Measurements from ENCODE around the gene LAMTOR4.

LAMTOR4 gene

DNA sequence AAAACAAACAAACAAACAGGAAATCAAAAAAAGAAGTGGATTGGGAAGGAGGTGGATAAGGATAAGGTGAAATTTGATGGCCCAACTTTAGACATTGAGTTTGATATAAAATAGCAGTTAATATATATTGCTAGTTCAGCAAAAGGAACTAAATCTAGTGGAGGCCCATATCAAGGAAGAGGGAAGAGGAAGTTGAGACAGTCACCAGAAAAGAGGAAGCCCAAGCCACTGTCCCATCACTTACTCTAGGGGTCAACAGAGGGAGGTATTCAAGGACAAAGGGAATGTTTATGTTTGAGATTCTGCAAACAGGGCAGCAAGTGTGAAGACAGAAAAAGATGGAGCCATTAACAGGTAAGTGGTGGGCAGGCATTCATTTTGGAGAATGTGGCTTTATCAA lies 3.7 kb downstream of the LAMTOR4 start:
- no peak for DNase-seq (ENCODE audit: extremely low spot score, insufficient read length, low read depth)
- FAIRE-seq = no peak

DNA sequence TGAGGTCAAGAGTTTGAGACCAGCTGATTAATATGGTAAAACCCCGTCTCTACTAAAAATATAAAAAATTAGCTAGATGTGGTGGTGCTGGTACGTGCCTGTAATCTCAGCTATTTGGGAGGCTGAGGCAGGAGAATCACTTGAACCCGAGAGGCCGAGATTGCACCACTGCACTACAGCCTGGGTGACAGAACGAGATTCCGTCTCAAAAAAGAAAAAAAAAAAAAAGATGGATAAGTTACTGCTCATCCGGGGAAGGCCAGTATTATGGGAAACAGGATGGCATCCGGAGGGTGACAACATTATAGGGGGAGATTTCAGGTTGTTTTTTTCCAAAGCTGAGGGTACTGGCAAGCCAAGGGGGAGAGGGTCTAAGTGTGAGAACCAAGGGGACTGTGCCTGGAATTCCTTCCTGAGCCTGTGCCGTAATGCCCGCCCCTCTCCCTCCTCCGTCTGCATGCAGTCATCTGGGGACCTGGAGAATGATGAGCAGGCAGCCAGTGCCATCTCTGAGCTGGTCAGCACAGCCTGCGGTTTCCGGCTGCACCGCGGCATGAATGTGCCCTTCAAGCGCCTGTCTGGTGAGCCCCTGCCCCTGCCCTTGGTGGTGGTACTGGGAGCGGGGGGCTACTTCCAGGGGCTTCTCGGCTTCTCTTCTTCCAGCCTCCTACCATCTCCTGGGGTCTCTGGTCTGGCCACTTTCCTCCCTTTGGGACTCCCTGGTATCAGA lies 4.4 kb downstream of the LAMTOR4 start:
- DNase-seq (ENCODE audit: extremely low spot score, insufficient read length, low read depth) (no peak), FAIRE-seq (no peak)

DNA sequence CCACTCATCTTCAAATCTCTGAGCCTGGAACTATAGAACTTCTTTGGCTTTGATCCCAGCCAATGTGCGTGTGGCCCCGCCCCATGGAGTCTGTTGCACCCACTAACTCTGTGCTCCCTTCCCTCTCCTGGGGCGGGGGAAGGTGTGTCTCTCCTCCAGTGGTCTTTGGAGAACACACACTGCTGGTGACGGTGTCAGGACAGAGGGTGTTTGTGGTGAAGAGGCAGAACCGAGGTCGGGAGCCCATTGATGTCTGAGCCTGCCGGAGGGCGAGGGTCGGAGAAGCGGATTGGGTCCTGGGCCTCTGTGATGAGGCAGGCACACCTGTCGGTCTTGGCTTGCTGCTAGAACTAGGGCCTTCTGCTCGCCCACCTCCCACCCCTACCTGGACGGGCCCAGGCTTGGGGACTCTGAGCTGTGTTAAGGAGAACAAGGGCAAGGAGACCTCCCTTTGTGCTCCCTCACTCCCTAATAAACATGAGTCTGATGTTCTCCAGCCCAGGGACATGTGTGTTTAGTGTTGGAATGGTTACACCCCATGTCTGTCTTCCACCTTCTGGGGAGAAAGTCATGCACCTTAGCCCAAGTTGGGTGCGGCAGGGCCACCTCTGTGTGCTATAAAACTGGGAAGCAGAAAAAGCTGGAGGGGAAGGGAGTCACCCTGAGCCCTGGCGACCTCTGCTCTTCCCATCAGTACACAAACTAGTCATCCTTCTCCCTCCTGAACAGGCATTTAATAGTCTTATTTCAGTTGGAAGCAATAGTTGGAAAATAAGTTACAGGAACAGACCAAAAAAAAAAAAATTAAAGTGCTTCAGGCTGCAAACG lies 5.2 kb downstream of the LAMTOR4 start:
- no peak for FAIRE-seq
- no peak for DNase-seq (ENCODE audit: extremely low spot score, insufficient read length, low read depth)

DNA sequence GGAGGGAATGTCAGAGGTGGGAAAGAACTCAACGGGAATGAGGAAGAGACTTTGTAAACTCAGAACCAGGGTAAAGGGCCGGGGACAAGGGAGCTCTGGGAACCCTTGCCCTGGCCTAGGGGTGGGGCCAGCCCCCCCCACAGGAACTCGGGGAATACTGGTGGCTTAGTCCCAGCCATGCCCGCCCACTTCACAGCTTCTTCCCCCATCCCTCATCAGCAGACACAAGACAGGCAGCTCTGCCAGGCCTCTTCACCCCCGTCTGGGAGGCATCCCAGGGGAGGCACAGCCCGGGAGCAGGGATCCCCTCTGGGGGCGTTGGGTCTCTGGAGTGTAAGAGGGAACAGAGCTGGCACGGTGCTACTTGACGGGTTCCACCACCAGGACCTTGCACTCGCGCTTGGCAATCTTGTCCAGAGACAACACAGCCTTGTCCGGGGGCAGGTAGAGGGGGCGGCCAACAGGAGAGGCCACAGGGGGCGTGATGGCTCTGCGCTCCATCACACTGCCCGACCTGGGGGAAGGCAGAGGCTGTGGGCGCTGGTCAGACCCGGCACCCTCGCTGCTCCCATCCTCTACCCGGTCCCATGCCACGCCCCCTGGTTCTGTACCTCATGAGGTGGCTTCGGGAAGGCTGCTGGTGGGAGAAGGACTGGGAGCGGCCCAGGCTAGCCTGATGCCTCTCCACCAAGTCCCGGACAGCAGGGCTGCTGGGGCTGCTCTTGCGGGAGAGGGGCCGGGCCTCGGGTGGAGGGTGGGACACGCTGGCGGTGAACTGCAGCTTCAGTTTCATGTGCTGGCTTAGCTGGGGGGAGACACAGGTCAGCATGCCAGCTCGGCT lies 6.2 kb downstream of the LAMTOR4 start:
- DNase-seq (ENCODE audit: extremely low spot score, insufficient read length, low read depth) = no peak
- no peak for FAIRE-seq

DNA sequence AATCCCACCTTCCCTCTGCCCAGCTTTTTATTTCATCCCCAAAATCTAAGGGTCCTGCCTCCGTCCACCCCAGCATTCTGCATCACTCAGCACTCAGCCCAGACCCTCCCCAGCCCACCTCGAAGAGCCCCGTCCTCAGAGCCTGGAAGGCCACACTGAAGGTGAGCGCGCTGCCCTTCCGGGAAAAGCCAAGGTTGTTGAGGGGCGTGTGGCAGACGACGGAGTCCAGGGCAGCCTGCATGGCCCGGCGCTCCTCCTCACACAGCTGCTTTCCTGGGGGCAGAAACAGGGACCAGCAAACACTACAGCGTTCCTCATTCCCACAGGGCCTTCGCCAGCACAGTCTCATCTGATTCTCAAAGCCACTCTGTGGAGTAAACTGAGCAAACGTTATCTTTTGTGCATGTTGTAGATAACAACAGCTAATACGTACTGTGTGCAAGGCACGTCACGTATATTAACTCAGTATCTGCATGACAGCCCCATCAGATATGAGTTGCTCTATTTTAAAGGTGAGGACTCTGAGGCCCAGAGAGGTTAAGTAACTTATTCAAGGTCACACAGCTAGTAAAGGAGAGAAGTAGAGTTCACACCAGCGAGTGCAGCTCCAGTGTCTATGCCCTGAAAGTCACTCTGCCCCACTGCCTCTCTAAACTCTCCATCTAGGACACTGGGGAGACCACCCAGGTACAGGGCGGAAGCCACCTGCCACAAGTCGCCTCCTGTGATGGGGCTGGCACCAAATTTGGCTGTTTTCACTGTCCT lies 7.0 kb downstream of the LAMTOR4 start:
- no peak for FAIRE-seq
- DNase-seq (ENCODE audit: extremely low spot score, insufficient read length, low read depth) = no peak

DNA sequence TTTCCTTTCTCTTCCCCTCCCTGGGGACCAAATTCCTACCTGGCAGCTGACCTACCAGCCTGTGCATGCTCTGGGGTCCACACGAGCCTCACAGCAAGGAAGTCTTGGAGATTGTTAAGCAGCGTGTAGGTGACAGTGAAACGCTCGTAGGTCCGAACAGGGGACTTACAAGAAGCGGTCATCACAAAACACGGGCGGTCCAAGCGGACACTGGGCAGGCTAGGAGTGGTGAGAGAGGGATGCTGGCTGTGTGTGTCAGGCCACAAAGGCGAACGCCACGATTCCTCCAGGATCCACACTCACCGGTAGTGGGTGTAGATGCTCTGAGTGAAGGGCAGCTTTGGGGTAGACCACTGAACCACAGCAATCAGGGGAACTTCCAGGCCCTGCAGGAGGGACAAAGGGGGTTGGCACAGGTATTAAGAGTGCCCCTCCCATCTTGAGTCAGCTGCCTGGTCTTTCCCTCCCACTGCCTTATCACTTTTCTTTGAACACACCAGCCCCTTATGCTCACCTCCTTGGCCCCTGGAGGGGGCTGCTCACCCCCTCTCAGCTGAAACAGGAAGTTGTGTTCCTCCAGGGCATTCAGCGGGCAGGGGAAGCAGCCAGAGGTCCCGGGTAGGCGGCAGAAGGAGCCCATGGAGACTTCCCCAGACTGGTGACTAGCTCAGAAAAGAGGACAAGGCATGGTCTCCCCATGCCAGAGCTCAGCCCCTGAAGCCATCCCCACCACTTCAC lies 7.8 kb downstream of the LAMTOR4 start:
- DNase-seq (ENCODE audit: extremely low spot score, insufficient read length, low read depth) (no peak), FAIRE-seq (no peak)

DNA sequence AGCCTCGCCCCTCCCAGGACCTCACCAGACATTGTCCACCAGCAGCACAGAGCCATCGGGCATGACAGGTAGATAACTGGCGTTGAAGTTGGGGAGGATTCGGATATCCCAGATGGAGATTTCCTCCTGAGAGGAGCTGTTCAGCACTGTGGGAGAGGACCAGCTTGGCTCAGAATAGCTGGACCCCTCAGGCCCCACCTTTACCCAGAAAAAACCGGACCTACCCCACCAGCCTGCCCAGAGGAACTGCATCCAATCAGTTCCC lies 8.3 kb downstream of the LAMTOR4 start:
- DNase-seq (ENCODE audit: extremely low spot score, insufficient read length, low read depth) (no peak), FAIRE-seq (no peak)

DNA sequence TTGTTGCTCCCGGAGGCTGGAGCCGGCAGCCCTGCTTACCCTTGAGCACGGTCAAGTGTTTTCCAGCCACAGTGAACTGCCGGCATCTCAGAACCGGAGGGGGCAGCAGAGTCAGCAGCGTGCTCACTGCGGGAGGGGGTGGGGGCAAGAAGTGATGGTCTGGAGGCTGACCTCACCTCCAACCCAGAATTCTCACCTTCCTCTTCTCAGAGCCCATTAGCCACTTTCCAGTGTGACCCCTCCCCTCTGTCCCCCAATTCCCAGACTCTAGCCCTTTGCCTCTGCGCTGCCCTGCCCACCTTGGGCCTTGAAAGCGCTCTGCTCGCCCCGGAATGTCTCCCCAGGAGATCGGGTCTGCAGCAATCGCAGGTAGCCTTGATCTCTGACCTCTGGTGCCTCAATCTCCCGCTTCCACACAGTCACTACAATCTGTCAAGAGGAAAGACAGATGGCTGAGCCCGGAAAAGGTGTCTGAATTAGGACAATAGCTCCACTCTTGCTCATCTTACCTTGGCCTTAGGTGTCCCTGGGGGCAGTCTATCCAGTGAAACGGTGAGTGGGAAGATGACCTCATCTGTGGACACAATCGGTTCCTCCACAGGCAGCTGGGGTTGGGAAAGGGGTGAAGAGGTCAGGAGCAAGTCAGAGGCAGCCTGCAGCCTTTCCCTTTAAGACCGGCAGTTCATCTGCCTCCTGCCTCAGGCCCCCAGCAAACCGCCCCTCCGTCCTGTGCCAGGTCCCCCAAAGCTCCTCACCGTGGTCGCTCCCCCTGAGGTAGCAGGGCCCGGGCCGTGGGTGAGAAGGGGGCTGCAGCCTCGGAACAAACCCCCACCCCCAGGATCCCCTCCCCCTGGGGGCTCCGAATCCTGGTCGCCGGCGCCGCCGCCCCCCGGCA lies 8.9 kb downstream of the LAMTOR4 start:
- FAIRE-seq = no peak

DNA sequence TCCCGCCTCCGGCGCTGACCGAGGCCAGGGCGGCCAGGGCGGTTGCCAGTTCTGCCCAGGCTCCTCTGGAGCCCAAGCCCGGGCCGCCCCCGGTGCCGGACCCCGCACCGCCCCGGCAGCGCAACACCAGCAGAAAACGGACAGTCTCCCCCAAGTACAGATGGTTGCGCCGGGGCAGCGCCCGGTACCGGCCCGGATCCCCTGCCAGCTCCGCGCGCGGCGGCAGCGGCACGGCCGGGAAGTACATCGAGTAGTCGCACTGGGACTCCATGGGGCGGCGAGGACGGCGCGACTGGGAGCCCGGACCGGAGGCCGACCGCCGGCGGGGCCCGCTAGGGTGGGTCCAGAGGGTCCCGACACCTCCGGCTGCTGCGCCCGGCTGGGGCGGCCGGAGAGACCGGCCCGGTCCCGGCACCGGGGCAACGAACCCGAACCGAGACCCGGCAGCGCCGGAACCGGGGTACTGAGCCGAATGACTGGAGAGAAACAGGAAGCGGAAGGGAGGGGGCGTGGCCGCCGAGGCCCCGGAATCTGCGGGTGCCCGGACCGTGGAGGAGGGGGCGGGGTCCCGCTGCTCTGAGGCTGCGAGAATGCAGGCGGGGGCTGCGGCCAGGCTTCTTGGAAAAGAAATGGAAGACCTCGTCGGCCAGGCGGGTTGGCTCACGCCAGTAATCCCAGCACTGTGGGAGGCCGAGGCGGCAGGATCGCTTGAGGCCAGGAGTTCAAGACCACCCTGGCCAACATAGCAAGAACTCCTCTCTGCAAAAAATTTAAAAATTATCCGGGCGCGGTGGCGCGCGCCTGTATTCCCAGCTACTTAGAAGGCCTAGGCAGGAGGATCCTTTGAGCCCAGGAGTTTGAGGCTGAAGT lies 9.7 kb downstream of the LAMTOR4 start, which contains the start of gene TRAPPC14:
Gene TRAPPC14 (minus strand): TSS at position 495 of the 870 bp plus-strand sequence. CDS start 224 bp downstream, at position 271.
- FAIRE-seq = peak; percentile 62

More for the DNA sequence above, 8.9 kb downstream of the LAMTOR4 start:
- DNase-seq (ENCODE audit: extremely low spot score, insufficient read length, low read depth) = no peak

DNA sequence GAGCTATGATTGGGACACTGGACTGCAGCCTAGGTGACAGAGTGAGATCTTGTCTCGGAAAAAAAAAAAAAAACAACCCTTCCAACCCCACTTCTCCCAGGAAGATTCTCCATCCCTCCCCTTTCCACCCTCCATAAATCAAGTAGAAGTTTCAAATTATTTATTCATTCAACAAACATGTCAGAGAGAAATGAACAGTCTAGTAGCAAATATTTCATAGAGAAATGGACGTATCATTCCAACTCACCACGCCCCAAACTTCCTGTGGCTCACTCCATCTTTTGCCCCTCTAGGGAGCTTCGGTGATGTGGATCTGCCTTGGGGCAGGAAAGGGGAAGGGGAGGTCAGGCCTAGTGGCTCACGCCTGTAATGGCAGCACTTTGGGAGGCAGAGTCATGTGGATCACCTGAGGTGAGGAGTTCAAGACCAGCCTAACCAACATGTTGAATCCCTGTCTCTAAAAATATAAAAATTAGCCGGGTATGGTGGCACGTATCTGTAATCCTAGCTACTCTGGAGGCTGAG lies 10.4 kb downstream of the LAMTOR4 start:
- FAIRE-seq = no peak
- DNase-seq (ENCODE audit: extremely low spot score, insufficient read length, low read depth) = no peak

More for the DNA sequence above, 9.7 kb downstream of the LAMTOR4 start, which contains the start of gene TRAPPC14:
- DNase-seq (ENCODE audit: extremely low spot score, insufficient read length, low read depth) = peak; percentile 91

DNA sequence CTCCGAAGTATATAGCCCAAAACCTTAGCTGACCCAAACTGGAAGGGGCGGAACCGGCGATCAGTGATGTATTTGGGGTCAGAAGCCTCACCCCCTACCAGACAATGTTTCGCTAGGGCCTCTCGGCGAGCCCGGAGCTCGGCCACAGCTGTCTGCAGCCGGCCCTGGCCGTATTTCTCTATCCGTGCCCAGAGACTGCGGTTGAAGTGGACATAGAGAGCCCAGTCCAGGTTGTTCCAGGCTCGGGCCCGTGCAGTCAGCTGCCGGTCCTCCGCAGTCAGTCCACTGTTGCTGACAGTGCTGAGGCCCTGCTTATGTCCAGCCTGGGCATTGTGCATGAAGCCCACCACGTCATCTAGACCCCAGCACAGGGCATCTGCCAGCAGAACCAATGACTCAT lies 11.3 kb downstream of the LAMTOR4 start:
- DNase-seq (ENCODE audit: extremely low spot score, insufficient read length, low read depth) (no peak), FAIRE-seq (no peak)

DNA sequence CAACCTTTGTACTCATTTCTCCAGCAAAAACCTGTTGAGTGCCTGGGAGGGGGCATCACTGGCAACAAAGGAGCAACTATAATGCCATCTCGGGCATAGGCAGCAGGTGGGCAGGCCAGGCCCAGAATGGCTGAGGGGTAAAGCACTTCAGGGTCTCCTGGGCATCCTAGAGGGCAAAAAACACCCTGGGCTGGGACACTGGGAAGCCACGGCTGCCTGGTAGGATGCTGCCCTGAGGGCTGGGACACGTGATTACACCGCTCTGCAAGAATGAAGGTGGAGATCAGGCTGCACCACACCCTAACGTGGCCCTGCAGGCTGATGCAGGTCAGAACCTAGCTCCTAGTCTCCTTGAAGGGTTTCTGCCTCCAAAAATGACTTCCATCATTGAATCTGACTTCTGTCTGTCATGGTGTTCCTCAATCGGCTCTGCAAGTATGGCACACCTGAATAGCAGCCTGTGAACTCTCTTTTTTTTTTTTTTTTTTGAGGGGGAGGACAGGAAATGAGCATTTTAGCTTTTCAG lies 14.4 kb downstream of the LAMTOR4 start:
- DNase-seq (ENCODE audit: extremely low spot score, insufficient read length, low read depth) (no peak), FAIRE-seq (no peak)

DNA sequence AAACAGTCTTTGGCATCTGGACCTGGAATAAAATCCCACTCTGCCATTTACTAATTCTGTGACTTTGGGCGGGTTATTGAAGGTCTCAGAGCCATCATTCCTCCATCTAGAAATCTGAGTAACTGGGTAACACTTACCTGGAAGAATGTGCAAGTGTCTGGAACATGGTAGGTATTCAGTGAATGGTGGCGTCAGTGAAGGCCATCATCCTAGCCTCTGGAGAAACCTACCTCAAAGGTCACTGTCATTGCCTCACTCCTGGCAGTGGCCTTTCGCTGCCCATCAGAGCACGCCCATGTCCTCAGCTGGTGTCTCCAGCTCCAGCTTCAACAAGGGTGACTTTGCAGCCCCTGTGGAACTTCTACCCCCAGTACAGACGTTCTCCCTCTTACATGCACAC lies 15.2 kb downstream of the LAMTOR4 start:
- FAIRE-seq (no peak), DNase-seq (ENCODE audit: extremely low spot score, insufficient read length, low read depth) (no peak)

DNA sequence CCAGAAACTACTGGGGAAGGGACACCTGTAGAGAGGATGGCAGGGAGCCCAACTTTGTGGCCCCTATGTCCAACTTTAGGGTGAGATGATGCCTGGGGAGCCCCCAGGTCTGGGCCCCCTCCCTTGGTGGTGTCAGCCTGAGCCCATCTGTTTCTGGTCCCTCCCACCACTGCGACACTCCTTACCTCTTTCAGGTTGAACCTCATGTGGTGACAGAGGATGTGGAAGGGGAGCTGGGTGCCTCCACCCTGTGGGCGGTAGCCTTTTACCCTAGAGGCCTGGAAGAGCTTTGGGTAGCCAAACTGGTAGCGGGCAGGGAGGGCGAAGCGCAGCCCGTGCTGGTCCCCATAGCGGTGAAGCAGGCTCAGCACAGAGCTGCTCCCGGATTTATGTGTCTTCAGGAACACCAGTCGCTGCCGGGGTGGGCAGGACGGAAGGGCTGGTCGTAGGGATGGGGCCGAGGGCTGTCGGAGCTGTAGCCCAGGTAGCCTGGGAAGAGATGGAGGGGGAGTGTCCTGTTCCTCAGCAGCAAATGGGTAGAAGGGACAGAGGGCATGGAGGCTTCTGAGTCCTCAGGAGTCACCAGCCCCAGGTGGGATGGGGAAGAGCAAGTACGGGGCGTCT lies 17.7 kb downstream of the LAMTOR4 start:
- FAIRE-seq (no peak), DNase-seq (ENCODE audit: extremely low spot score, insufficient read length, low read depth) (no peak)

DNA sequence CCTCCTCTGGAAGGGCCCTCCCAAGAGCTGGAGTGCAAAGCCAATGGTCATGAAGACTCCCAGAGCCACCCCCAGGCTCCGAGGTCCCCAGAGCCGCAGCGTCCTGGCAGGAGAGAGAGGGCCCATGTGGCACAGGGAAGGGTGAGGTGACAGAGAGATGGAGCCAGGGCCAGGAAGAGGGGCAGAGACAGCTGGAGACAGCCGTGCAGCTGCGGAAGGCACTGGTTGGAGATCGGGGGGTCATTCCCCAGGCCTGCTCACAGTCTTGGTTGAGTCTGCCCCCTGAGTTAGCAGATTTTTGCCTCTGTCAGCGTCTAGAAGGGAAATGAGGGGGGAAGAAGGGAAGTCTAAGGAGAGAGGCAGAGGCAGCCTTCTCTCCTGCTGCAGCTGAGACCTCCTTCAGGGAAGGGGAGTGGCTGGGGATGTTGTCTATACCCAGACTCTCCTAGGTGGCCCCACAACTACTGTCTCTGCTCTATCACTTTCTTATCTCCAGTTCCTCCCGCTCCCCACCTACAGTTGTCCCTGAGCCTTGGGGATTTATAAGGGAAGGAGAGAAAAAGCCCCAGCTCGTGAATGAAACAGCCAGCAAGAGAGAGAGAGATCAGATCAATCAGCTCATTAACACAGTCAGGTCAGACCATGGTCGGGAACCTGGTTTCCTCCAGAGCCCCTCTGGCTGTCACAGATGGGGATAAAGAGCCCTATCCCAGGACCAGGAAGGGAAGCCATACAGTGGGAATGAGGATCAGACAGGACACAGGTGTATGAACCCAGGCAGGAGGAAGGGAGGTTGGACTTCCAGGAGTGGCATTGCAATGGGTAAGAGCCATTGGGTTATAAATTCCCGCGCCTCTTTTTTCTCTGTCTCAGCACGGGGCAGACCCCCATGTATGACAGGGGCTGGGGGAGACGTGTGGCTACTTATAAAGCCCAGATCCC lies 18.5 kb downstream of the LAMTOR4 start:
- DNase-seq (ENCODE audit: extremely low spot score, insufficient read length, low read depth) (no peak), FAIRE-seq (no peak)

Data from GM18507 (cell line).